ENCODE measurements around the gene ABCA7.
"Not testable (repeated sequence)": the region's sequence is repeated elsewhere in the genome, so short reads cannot be mapped to it uniquely, and the experiment has no call there.

ABCA7 gene

DNA sequence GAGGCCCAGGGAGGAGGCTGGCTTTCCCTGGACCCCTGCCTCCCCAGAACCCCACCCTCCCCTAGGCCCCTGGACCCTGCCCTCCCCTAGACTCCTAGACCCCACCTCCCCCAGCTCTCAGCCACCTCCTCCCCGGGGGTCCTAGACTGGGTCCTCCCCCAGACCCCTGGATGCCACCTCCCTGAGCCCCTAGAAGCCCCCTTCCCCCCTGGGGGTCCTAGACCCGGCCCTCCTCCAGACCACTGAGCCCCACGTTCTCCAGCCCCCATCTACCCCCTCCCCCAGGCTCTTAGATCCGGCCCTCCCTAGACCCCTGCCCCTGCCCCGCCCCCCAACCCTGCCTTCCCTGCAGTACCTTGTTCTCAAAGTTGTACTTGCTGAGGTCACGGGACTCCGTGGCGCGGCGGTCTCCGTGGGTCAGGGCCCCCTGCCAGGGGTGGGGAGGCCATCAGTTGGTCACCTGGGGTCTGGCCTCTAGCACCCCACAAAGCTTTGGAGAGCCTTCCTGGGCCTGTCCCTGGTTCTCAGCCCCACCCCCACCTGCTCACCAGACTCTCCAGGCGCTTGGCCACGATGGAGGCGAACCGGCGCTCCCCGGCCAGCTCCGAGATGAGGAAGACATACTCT, 71.8 kb downstream of the ABCA7 start:
- peak overlapping the region; percentile 43 for H3K27ac Mint-ChIP-seq
- H3K4me3 Mint-ChIP-seq: no peak overlapping the region
- no peaks in the 10 kb centered on the region for H3K9me3 Mint-ChIP-seq
- peaks cover 92% of the 10 kb centered on the region for H3K36me3 Mint-ChIP-seq
- no peaks in the 10 kb centered on the region for H3K4me1 Mint-ChIP-seq
- no peak for DNase-seq (ENCODE audit: low spot score in 2 of 2)
- ATAC-seq: no peak

- H3K4me1 Mint-ChIP-seq: no peaks in the 10 kb centered on the region
- peak overlapping the region; percentile 26 for H3K27ac Mint-ChIP-seq
- no peak overlapping the region for H3K4me3 Mint-ChIP-seq
- H3K36me3 Mint-ChIP-seq: peaks cover 92% of the 10 kb centered on the region
- H3K9me3 Mint-ChIP-seq: no peaks in the 10 kb centered on the region
- ATAC-seq (no peak), DNase-seq (ENCODE audit: low spot score in 2 of 2) (no peak)
Measured at GRCh38 chr19:1112268-1113029, 72.5 kb downstream of the ABCA7 start.

GRCh38 chr19:1113030-1113985, 73.4 kb downstream of the ABCA7 start:
- Mint-ChIP-seq H3K4me1 (no peaks in the 10 kb centered on the region), H3K9me3 (no peaks in the 10 kb centered on the region), H3K36me3 (peaks cover 95% of the 10 kb centered on the region), H3K4me3 (no peak overlapping the region), H3K27ac (peak overlapping the region; percentile 26)
- ATAC-seq (peak; percentile 79), DNase-seq (ENCODE audit: low spot score in 2 of 2) (peak; percentile 73 to 86)

- H3K36me3 Mint-ChIP-seq: peaks cover 95% of the 10 kb centered on the region
- H3K4me1 Mint-ChIP-seq: no peaks in the 10 kb centered on the region
- no peak for DNase-seq (ENCODE audit: low spot score in 2 of 2)
- no peak overlapping the region for H3K4me3 Mint-ChIP-seq
- H3K27ac Mint-ChIP-seq: peak overlapping the region; percentile 26
- no peak for ATAC-seq
- H3K9me3 Mint-ChIP-seq: no peaks in the 10 kb centered on the region
Measured at GRCh38 chr19:1113986-1114483, 74.1 kb downstream of the ABCA7 start.

GRCh38 chr19:1114728-1115127, 74.8 kb downstream of the ABCA7 start:
- H3K36me3 Mint-ChIP-seq: peaks cover 97% of the 10 kb centered on the region
- not testable (repeated sequence) for DNase-seq (ENCODE audit: low spot score in 2 of 2); H3K27ac Mint-ChIP-seq; H3K9me3 Mint-ChIP-seq; H3K4me1 Mint-ChIP-seq; H3K4me3 Mint-ChIP-seq; ATAC-seq

All from stimulated activated effector memory CD8-positive, alpha-beta T cell treated with anti-CD3 and anti-CD28 coated beads, Interleukin-12 subunit alpha, Interleukin-12 subunit beta, amount 100 ng/mL, for 72 hours (primary cell).